SKM-1 treated with dmso at 0.1 percent for 144 hours (cell line): ENCODE results near the gene ELOF1.
"Not testable (repeated sequence)": the region's sequence is repeated elsewhere in the genome, so short reads cannot be mapped to it uniquely, and the experiment has no call there.

ENCODE experiments used
- DNase-seq: peaks from one replicate; lab custom pipeline; 2025; ENCODE audit not compliant: unreplicated experiment; lab: John Stamatoyannopoulos, UW

ELOF1 gene

DNA sequence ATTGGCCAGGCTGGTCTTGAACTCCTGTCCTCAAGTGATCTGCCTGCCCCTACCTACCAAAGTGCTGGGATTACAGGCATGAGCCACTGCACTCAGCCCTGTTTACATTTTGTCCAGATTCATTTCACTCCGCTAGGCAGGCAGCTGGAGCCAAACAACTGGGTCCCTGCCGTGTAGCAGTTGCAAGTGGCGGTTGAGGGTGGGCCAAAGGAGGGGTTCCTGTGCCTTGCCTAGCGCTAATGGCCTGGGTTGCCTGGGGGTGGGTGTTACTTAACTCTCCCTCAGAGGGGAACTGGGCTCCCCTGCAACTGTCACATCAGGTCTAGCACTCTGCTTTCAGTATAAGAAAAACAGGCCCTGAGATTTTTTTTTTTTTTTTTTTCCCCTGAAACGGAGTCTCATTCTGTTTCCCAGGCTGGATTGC is 11.0 kb upstream of the ELOF1 start:
- DNase-seq: no peak

DNA sequence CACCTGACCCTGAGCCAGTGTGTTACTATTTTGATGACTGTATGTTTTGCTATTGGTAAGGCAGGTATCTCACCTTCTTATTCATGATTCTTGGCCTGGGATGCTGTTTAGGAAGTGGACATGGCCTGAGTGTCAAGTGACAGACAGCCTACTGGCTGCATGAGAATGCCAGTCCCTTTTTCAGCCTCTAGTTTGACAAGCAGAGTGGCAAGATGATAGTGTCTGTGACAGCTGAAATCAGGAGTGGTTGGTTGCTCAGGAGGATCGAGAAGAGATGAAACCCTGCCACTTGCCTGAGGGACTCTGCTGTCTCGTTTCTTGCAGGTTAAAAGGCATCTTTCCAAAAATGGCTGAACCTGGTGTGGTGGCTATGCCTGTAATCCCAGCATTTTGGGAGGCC is 7.1 kb upstream of the ELOF1 start:
- DNase-seq: no peak

- DNase-seq: not testable (repeated sequence)
These were observed 6.6 kb upstream of the ELOF1 start for GRCh38 chr19:11565649-11565980.

- not testable (repeated sequence) for DNase-seq
These were observed 5.2 kb upstream of the ELOF1 start for GRCh38 chr19:11564082-11564807.

- no peak for DNase-seq
These were observed 4.5 kb upstream of the ELOF1 start for GRCh38 chr19:11563532-11563931.

DNA sequence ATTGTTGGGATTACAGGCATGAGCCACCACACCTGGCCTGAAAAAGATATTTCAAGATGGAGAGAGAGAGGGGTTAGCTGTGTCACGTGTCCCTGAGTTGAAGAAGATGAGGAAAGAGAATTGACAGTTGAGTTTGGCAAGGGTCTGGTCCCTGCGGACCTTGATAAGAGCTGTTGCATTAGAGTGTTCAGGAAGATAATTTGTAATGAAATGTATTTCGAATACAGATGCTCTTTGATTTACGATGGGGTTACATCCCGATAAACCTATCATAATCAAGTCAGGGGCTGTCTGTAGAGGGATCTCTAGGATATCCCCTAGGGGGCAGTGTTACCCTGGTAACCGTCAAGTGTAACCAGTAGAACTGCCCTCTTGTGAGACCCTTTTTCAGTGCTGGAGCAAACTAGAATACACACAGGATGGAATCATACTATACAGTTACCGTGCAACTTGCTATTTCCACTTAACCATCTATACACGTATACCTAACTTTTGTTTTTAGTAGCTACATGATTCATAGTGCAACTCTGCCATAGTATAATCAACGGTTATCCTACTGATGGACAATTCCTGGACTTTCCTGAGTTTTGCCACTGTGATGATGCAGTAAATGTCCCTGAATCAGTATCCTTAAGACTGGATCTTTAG is 1.5 kb upstream of the ELOF1 start:
- peak; percentile 63 for DNase-seq

DNA sequence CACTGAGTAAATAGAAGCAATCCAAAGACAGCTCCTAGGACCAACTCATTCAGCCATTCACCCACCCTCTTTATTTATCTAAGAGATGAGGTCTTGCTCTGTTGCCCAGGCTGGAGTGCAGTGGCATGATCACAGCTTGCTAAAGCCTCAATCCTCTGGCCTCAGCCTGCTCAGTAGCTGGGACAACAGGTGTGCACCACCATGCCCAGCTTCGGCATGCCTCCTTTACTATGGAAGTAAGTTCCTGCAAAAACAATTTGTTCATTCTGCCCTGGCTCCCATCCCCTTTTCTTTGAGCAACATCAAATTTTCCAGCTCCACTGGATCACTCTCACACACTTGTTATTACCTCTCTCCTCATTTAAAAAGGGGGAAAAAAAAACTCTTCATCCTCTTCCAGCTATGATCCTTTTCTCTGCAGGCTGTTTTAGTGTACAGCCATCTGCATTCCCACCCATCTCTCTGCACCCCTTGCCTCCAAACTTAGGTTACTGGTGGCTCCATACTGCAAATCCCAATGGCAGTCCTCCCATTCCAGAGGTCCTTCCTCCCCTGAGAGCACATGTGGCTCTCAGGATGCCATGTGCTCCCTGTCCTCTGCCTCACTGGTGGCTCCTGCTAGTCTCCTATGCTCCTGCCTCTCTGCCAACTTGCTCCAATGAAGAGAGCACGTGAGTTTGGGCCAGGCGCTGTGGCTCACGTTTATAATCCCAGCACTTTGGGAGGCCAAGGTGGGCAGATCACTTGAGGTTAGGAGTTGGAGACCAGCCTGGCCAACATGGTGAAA is 2.2 kb downstream of the ELOF1 start:
- DNase-seq: no peak

DNA sequence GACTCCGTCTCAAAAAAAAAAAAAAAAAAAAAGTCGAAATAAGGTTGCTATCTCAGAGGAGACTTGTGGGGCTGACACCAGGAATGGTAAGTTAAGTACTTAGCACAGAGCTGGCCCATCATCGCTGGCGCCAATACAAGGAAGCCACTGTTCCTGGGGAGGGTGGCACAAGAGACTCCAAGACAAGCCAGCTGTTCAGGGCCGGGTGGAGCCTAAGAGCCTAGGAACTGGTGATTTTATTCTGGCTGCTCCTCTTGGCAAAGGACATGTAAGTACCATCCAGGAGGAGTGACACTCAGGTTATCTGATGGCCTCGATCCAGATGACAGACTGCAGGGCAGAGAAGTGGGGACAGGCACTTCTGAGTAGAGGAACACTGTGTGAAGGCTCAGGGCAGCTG is 3.8 kb downstream of the ELOF1 start:
- no peak for DNase-seq

DNA sequence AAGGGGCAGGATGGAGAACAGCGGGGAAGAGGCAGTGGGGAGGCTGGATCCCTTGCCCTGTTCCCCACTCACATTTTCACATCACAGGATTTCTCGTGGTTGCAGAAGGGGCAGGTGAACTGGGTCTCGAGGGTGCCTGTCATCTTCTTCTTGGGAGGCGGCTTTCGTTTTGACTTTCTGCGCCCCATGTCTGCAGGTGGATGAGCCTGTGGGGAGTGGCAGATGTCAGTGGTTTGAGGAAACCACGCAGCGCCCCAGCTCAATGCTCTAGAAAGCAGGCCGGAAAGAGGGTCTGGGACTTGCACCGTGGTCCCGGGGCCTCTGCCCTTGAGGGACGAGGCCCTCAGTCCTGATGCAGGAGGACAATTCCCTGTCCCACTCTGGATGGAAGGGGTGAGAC is 4.9 kb downstream of the ELOF1 start:
- no peak for DNase-seq

- DNase-seq: no peak
These were observed 6.2 kb downstream of the ELOF1 start for GRCh38 chr19:11552666-11553372.

- no peak for DNase-seq
These were observed 7.3 kb downstream of the ELOF1 start for GRCh38 chr19:11551603-11552235.

GRCh38 chr19:11550265-11550664 is 8.8 kb downstream of the ELOF1 start:
- no peak for DNase-seq

- no peak for DNase-seq
These were observed 9.6 kb downstream of the ELOF1 start for GRCh38 chr19:11549386-11549953.

GRCh38 chr19:11547929-11548700 is 10.9 kb downstream of the ELOF1 start:
- no peak for DNase-seq

DNA sequence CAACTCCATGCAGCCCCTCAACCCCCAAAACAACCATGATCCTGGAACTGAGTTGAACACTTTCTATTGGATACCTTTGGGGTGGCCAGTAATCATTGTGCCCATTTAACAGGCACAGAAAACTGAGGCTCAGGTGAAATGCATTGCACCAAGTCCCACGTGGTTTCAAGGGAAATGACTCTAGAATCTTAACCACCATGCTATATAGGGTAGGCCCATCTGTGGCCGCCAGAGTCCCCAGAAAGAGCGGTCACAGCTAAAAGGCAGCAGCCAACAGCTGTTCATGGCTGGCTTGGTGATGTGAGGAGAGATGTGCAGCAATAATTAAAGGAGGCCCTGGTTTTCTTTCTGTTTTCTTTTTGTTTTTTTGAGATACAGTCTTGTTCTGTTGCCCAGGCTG is 17.8 kb downstream of the ELOF1 start:
- DNase-seq: no peak

DNA sequence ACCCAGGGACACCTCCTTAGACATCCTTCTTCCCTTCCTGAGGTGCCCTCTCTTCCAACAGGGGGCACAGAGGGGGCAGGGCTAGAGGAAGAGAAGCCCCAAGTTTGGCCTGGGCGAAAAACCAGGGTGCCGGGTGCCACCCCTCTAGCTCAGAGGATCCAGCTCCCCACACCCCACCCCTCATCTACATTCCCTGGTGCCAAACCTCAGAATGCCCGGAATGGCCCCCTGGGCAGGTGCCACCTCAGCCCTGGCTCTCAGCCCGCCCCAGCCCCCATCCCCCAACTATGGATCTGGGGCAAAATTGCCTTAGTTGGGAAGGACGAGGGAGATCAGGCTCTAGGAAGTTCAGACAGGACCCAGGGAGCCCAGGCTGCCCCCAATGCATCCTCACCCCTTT is 18.4 kb downstream of the ELOF1 start:
- DNase-seq: no peak

GRCh38 chr19:11539495-11540365 is 19.3 kb downstream of the ELOF1 start:
- DNase-seq: no peak

- DNase-seq: no peak
These were observed 20.6 kb downstream of the ELOF1 start, which contains the start of gene CNN1 for GRCh38 chr19:11538232-11539036. TSS of gene CNN1 (plus strand) at chr19:11538851. CDS start at chr19:11538928, 77 bp downstream.
